ENCODE results near the gene TFDP1.
A peak's percentile ranks its signal among the peaks of the same experiment; 100 is the strongest.
"Not testable (repeated sequence)": the region's sequence is repeated elsewhere in the genome, so short reads cannot be mapped to it uniquely, and the experiment has no call there.

Gene TFDP1

DNA sequence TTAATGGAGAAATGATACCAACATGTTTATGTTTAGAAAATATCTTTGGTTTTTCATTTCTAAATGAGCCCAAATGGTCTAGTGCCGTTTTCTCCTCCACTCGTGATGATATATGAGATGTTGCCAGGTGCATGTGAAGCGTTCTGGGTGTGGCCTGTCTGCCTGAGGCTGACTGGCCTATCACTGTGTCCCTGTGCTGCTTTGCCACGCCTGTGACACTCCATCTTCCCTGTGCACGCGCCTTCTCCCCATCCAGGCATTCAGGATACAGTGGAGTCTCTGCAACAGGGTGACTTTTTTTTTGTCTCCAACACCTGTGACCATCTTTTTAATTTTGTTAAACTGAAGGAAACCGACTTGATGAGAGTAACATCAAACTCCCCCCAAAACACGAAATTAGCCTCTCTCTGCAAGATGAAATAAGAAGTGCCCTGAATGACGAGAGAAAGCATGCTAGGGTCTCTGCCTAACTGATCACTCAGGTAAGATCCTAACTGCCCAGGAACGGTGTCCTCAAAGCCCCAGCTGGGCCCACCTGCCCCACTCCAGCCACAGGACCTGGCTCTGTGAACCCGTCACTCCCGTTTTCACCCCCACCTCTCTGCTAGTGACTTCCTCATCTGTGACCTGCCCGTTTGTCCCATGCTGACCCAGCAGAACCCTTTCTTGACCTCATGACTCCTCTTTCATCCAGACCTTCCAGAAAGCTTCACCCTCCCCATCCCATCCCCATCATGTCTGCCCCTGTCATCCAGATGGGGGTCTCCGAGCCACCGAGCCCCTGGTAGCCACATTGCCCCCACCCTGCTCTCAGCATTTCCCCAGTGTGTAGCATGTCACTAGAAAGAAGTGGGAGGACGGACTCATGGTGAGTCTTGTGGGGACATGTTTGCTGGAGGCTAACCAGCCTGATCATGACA, 33.2 kb upstream of the TFDP1 start:
- DNase-seq, result peak in 1 of 2 experiments; percentile 6

- DNase-seq, result no peak
Measured at GRCh38 chr13:113552079-113552478, 32.5 kb upstream of the TFDP1 start.

DNA sequence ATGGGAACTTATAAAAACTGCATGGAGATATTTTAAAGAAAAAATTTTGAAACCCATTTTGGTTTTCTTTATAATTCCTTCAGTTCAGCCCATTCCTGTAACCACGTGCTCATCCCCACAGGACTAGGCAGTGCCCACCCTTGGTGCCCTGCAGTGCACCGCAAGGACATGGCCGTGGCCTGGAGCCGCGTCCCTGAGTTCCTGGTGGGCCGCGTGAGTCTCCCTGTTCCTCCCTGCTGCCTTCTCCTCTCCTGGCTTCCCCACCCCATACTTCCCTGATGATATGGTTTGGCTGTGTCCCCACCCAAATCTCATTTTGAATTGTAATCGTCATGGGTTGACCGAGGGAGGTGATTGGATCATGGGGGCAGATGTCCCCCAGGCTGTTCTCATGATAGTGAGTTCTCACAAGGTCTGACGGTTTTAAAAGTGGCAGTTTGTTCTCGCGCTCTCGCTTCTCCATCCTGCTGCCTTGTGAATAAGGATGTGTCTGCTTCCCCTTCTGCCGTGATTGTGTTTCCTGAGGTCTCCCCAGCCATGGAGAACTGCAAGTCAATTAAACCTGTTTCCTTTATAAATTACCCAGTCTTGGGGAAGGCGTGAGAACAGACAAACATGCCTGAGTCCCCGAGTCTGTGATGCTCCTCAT, 31.6 kb upstream of the TFDP1 start:
- no peak for DNase-seq

DNA sequence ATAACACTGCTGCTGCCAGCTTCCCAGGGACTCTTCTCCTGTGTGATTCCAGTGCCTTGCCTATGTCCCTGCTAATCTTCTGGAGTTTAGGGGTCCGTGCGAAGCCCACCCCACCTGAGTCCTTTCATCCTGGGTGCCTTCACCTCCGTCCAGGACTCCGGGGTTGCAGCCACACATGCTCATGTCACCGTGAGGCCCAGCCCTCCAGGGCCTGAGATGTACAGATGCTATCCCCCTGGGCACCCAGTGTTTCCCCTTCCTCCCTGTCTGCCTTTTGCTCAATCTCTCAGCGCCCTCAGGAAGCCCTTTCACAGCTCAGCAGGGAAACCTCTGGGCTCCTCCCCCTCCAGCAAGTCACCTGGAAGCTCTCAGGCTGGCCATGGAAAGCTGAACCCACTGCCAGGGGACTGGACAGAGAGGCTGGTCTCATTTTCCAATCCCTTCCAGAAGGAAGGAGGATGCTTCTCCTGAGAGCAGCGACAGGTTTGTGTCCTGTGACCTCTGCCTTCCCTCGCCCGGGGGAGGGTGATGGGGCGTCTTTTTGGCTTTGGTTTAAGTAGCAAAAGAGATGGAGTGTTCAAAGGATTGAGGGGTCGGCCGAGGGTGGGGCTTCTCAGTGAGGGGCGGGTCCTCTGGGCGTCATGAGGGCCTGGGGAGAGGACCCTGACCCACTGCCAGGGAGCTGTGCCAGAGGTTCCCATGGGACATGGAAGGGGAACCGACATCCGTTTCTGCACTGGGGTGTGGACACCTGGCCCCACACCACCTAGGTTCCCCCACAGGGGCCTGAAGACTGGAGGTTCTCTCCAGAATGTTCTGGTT, 30.8 kb upstream of the TFDP1 start:
- no peak for DNase-seq

GRCh38 chr13:113554333-113554700, 30.2 kb upstream of the TFDP1 start:
- DNase-seq, result no peak

DNA sequence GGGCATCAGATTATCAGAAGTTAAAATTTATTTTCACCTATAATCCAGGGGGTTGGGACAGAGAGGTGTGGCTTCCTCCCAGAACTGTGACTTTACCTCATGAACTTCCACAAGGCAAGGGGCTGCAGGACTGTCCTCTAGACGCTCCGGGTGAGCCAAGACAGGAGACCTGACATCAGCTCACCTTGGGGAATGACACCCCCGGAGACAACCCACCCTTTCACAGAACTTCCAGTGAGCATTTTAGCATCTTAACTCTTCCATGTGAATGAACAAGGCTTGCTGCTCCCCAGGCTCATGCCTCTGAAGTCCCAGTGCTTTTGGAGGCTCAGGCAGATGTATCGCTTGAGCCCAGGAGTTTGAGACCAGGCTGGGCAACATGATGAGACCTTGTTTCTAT, 29.4 kb upstream of the TFDP1 start:
- no peak for DNase-seq

- DNase-seq, result no peak
Measured at GRCh38 chr13:113557013-113557412, 27.5 kb upstream of the TFDP1 start.

GRCh38 chr13:113558461-113558860, 26.1 kb upstream of the TFDP1 start:
- no peak for DNase-seq

DNA sequence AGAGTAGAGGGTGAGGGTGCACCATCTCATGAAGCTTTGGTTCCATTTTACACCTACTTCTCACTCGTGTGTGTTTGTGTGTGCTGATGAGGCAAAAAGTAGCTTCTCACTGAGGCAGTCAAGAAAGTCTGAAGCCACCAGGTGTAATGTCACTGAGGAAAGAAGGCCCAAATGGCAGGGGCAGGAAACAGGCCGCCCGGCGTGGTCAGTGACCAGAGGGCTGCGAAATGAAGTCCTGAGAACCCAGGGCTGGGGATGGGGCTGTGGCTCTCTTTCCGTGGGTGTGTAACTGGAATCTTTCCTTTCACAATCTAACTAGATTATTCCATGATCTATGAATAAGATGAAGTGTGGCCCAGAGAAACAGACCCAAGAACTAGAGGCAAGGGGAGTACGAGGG, 25.5 kb upstream of the TFDP1 start:
- DNase-seq, result no peak

DNA sequence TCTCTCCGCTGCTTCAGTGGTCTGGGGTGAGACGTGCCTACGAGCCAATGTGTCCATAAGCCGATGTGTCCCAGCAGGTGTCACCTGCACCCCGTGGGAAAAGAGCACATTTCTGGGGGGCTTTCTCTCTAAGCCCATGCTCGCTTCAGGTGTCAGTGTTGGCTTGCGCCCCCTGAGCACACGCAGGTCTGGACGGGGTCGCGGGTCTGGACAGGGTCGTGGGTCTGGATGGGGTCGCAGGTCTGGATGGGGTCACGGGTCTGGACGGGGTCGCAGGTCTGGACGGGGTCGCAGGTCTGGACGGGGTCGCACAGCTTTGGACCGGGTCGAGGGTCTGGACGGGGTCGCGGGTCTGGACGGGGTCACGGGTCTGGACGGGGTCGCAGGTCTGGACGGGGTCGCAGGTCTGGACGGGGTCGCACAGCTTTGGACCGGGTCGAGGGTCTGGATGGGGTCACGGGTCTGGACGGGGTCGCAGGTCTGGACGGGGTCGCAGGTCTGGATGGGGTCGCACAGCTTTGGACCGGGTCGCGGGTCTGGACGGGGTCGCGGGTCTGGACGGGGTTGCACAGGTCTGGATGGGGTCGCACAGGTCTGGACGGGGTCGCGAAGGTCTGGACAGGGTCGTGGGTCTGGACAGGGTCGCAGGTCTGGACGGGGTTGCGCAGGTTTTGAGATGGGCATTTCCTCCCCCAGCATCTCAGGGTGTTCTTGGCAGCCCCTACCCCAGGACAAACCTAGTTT, 24.5 kb upstream of the TFDP1 start:
- no peak for DNase-seq

GRCh38 chr13:113560645-113561416, 23.7 kb upstream of the TFDP1 start:
- DNase-seq, result no peak

- no peak for DNase-seq
Measured at GRCh38 chr13:113561417-113562084, 23.0 kb upstream of the TFDP1 start.

DNA sequence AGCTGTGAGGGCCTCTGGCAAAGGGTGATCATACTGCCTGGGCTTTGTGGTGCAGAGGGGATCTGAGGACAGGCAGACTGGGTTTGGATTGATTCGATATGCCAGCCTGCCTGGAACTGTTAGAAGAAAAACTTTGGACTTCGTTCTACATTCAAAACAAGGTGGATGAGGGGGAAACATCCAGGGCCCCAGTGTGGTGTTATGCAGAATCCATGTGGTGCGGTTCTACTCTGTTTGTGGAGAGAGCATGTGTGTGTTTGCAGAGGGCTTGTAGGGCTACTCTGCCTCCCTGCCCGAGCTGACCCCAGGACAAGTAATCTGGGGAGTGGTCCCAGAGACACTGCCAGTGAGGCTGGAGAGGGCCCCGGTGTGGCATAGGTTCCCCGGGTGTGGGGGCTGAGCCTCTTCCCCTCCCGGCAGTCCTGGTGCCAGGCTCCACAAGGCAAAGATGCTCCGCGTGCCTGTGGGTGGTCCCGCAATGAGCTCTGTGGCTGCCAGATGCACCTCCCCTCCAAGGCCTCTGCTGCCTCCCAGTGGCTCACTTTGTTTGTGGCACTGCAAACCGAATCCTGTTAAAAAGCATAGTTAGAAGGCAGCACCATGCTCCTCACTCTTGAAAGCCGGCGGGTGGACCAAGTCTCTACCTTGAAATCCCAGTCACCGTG, 22.3 kb upstream of the TFDP1 start:
- peak; percentile 58 to 81 for DNase-seq

DNA sequence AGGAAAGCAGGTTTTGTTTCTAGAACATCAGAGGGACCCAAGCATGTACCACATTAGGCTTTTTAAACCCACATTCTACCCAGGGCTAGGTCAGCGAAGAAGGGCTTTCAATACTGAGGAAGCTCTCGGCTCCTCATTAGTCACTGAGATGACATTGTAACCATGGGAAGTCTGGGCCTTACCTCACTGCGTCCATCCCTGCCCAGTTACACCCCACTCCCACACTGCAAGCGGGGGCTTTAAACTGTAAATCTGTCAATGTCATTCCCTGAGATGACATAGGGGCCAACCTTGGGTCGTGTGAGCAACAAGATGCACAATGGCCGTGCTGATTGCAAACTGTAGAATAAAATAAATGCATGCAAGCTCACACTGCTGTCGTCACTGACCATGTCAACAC, 21.7 kb upstream of the TFDP1 start:
- no peak for DNase-seq

DNA sequence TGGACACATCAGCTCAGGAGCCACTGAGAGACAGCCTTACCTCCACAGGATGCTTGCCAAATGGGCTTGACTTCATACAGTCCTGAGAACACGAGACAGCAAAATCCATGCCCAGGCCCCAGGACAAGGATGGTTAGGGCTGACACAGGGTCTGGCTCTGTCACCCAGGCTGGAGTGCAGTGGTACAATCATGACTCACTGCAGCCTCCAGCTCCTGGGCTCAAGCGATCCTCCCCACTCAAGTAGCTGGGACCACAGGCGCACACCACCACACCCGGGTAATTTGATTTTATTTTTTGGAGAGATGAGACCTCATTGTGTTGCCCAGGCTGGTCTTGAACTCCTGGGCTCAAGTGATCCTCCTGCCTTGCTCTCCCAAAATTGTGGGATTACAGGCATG, 21.0 kb upstream of the TFDP1 start:
- DNase-seq, result not testable (repeated sequence)

- DNase-seq, result no peak
Measured at GRCh38 chr13:113564331-113565023, 20.1 kb upstream of the TFDP1 start.

- DNase-seq, result no peak
Measured at GRCh38 chr13:113565526-113566226, 18.9 kb upstream of the TFDP1 start.

DNA sequence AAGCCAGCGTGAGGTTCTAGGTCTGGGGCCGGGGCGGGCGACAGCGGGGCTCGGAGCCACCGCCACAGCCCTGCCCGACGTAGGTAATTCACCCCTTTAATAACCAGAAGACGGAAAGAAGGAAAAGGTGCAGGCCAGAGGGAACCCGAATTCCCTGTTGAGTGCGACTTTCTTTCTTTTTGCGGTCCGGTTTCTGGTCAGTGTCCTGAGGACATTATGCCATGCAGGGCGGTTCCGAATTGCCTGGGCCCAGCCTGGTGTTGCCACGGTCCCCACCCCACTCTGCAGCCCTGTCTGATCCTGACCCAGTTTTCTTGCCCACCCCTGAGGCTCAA, 18.4 kb upstream of the TFDP1 start:
- no peak for DNase-seq

- DNase-seq, result no peak
Measured at GRCh38 chr13:113567681-113568080, 16.9 kb upstream of the TFDP1 start.

GRCh38 chr13:113573065-113573464, 11.5 kb upstream of the TFDP1 start:
- no peak for DNase-seq
